Vagina (tissue), 2 donors: Measurements from ENCODE around the gene CLMP.

Experiments used
- POLR2A ChIP-seq, 2 donors: fragments of 450-650 bp; IDR thresholded peaks; one replicate each; pipeline ENCODE4 v1.6.1; 2017; ENCODE audit warnings: antibody characterized with exemption in 2 of 2, mild to moderate bottlenecking in 2 of 2, moderate library complexity in 2 of 2
- TF ChIP-seq, protein P1 (sequence below), 3 experiments: fragments of 450-650 bp in 2 of 3; fragments of 200-600 bp in 1 of 3; sonication (generic) in 1 of 3; IDR thresholded peaks; one replicate each; pipeline ENCODE4 v1.5.1; 2017 to 2019; ENCODE audit warnings: antibody characterized with exemption in 3 of 3, mild to moderate bottlenecking in 2 of 3, moderate library complexity in 2 of 3

DNA sequence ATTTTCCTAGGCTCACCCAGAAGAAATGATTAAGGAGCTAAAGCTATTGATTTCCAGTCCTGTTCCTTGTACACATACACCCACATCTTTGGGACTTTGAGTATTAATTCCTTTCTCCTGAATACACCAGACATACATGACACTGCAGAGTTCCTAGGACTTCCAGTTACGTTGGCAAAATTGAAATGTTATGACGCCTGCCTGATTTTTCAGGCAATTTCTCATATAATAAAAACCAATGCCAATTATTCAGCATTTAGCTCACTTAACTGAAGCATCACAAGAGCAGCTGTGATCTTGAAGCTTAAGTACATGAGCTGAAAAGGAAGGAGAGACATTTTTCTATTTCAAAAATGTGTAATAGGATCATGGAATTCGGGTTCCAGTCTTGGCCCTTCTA is 4.5 kb downstream of the CLMP start:
- TF ChIP-seq, protein P1, sequence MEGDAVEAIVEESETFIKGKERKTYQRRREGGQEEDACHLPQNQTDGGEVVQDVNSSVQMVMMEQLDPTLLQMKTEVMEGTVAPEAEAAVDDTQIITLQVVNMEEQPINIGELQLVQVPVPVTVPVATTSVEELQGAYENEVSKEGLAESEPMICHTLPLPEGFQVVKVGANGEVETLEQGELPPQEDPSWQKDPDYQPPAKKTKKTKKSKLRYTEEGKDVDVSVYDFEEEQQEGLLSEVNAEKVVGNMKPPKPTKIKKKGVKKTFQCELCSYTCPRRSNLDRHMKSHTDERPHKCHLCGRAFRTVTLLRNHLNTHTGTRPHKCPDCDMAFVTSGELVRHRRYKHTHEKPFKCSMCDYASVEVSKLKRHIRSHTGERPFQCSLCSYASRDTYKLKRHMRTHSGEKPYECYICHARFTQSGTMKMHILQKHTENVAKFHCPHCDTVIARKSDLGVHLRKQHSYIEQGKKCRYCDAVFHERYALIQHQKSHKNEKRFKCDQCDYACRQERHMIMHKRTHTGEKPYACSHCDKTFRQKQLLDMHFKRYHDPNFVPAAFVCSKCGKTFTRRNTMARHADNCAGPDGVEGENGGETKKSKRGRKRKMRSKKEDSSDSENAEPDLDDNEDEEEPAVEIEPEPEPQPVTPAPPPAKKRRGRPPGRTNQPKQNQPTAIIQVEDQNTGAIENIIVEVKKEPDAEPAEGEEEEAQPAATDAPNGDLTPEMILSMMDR (IDR thresholded peaks at IDR 0.05), result no peak
- no peak for TF ChIP-seq POLR2A (IDR thresholded peaks at IDR 0.05)
